SK-N-SH (cell line): ENCODE measurements around the gene ENTPD3. TPM values are rescaled to one million over a fixed set of nuclear protein-coding genes. Genes with fewer than 3 reads are reported as not detected.

Experiments
- CTCF ChIA-PET: fragments of 300-600, 350-600 bp; formaldehyde crosslinking; extraction: SDS; loops from one replicate; lab custom pipeline; 2021; lab: Yijun Ruan, JAX
- POLR2A ChIA-PET: fragments of 350-600 bp; sonication (Branson Sonifier 250); formaldehyde crosslinking; extraction: SDS; loops from one replicate; lab custom pipeline; 2020; ENCODE audit warnings: antibody characterized with exemption, inconsistent platforms; lab: Yijun Ruan, JAX
- DNase-seq: peaks from one replicate; pipeline ENCODE4 v3.0.0; 2012
- H2AFZ ChIP-seq: fragments of 200-600 bp; sonication (generic); 2 replicates; pipeline ENCODE4 v1.8.1; 2016; ENCODE audit warnings: antibody characterized with exemption, mild to moderate bottlenecking, low read depth
- H3F3A ChIP-seq: fragments of 200-600 bp; sonication (generic); replicated peaks from 2 replicates; pipeline ENCODE3; 2016; ENCODE audit warnings: antibody characterized with exemption, mild to moderate bottlenecking; ENCODE audit not compliant: insufficient read depth
- H3K27ac ChIP-seq, 2 experiments: fragments of 200-500 bp in 1 of 2; fragments of 200-600 bp in 1 of 2; sonication (Bioruptor generic) in 1 of 2; sonication (generic), shearing (Covaris generic) in 1 of 2; 2 replicates each; pipeline versions ENCODE4 v1.5.1 to v1.6.1; 2014 to 2016; ENCODE audit warnings: low read depth in 2 of 2, inconsistent platforms in 1 of 2, low read length in 1 of 2, mild to moderate bottlenecking in 1 of 2, mixed read lengths in 1 of 2
- H3K27me3 ChIP-seq: fragments of 200-600 bp; sonication (generic), shearing (Covaris generic); 2 replicates; pipeline ENCODE4 v1.6.1; 2016; ENCODE audit warnings: mixed run types; ENCODE audit not compliant: insufficient read depth
- H3K36me3 ChIP-seq, 2 experiments: fragments of 200-500 bp in 1 of 2; fragments of 200-600 bp in 1 of 2; sonication (Bioruptor generic) in 1 of 2; sonication (generic) in 1 of 2; replicated peaks in 1 of 2; 2 replicates each; pipeline versions ENCODE3 to v1.5.1; 2014 to 2016; ENCODE audit warnings: low read length in 1 of 2, mild to moderate bottlenecking in 1 of 2; ENCODE audit not compliant: insufficient read depth in 2 of 2, control insufficient read depth in 1 of 2
- H3K4me1 ChIP-seq, 2 experiments: fragments of 200-500 bp in 1 of 2; fragments of 200-600 bp in 1 of 2; sonication (Bioruptor generic) in 1 of 2; sonication (generic), shearing (Covaris generic) in 1 of 2; 2 replicates each; pipeline versions ENCODE4 v1.5.1 to v1.6.1; 2014 to 2016; ENCODE audit warnings: low read depth in 1 of 2, low read length in 1 of 2, mixed run types in 1 of 2; ENCODE audit not compliant: insufficient read depth in 2 of 2, control insufficient read depth in 1 of 2
- H3K4me2 ChIP-seq: fragments of 200-600 bp; sonication (generic), shearing (Covaris generic); 2 replicates; pipeline ENCODE4 v1.6.1; 2017; ENCODE audit warnings: mixed run types
- H3K4me3 ChIP-seq, 2 experiments: fragments of 200-500 bp in 1 of 2; fragments of 200-600 bp in 1 of 2; sonication (Bioruptor generic) in 1 of 2; sonication (generic), shearing (Covaris generic) in 1 of 2; 2 replicates each; pipeline versions ENCODE4 v1.5.1 to v1.8.1; 2014 to 2016; ENCODE audit warnings: low read depth in 2 of 2, inconsistent platforms in 1 of 2, low read length in 1 of 2, mild to moderate bottlenecking in 1 of 2, mixed read lengths in 1 of 2, moderate library complexity in 1 of 2
- H3K79me2 ChIP-seq: fragments of 200-600 bp; sonication (generic); 2 replicates; pipeline ENCODE4 v1.8.1; 2017; ENCODE audit warnings: mild to moderate bottlenecking; ENCODE audit not compliant: insufficient read depth
- H3K9ac ChIP-seq: fragments of 200-600 bp; sonication (generic); 2 replicates; pipeline ENCODE4 v1.6.1; 2017; ENCODE audit warnings: mixed run types
- H3K9me2 ChIP-seq: fragments of 200-600 bp; sonication (generic); 2 replicates; pipeline ENCODE4 v1.6.1; 2017; ENCODE audit warnings: mixed run types
- H3K9me3 ChIP-seq: fragments of 200-600 bp; sonication (generic); 2 replicates; pipeline ENCODE4 v1.6.1; 2017; ENCODE audit warnings: mixed run types, mild to moderate bottlenecking, moderate library complexity
- H4K20me1 ChIP-seq: fragments of 200-600 bp; sonication (generic); 2 replicates; pipeline ENCODE4 v1.6.1; 2017; ENCODE audit warnings: mild to moderate bottlenecking, mixed run types; ENCODE audit not compliant: insufficient read depth
- CHD2 ChIP-seq: fragments of 150-350 bp; IDR thresholded peaks from 2 replicates; pipeline ENCODE4 v1.6.1; 2018; ENCODE audit warnings: low read length; ENCODE audit not compliant: partially characterized antibody
- EP300 ChIP-seq, 2 experiments: IDR thresholded peaks; 2 replicates each; pipeline versions ENCODE4 v1.4.0 to v1.6.1; 2012; ENCODE audit warnings: borderline replicate concordance in 1 of 2, low read depth in 1 of 2, low read length in 1 of 2
- FOSL2 ChIP-seq: IDR thresholded peaks from 2 replicates; pipeline ENCODE4 v1.4.0; 2012; ENCODE audit warnings: low read depth, mild to moderate bottlenecking, moderate library complexity, borderline replicate concordance
- FOXM1 ChIP-seq: IDR thresholded peaks from 2 replicates; pipeline ENCODE4 v1.4.0; 2012; ENCODE audit warnings: low read depth, mild to moderate bottlenecking
- JUND ChIP-seq: IDR thresholded peaks from 2 replicates; pipeline ENCODE4 v1.4.0; 2012
- MAX ChIP-seq: IDR thresholded peaks from 2 replicates; pipeline ENCODE4 v1.4.0; 2012; ENCODE audit warnings: low read depth
- MEF2A ChIP-seq: IDR thresholded peaks from 2 replicates; pipeline ENCODE4 v1.4.0; 2012; ENCODE audit warnings: low read depth, borderline replicate concordance
- NFIC ChIP-seq: IDR thresholded peaks from 2 replicates; pipeline ENCODE4 v1.4.0; 2012; ENCODE audit warnings: borderline replicate concordance
- NRF1 ChIP-seq: IDR thresholded peaks from 2 replicates; pipeline ENCODE4 v1.6.1; 2012; ENCODE audit warnings: low read depth, mild to moderate bottlenecking, low read length
- REST ChIP-seq: IDR thresholded peaks from 2 replicates; pipeline ENCODE4 v1.6.1; 2012; ENCODE audit warnings: mild to moderate bottlenecking, low read depth, low read length, moderate library complexity
- TAF1 ChIP-seq: IDR thresholded peaks from 2 replicates; pipeline ENCODE4 v1.6.1; 2012; ENCODE audit warnings: low read depth, mild to moderate bottlenecking, low read length, moderate library complexity, borderline replicate concordance
- TEAD4 ChIP-seq: IDR thresholded peaks from 2 replicates; pipeline ENCODE4 v1.4.0; 2012; ENCODE audit warnings: mild to moderate bottlenecking, borderline replicate concordance; ENCODE audit not compliant: insufficient read depth
- YY1 ChIP-seq: IDR thresholded peaks from 2 replicates; pipeline ENCODE4 v1.4.0; 2012; ENCODE audit warnings: low read depth, mild to moderate bottlenecking
- WGBS: methylation state at CpG from one replicate; pipeline ENCODE4 v1.1.6; 2017; ENCODE audit warnings: low lambda C conversion rate; 5-methylcytosine and 5-hydroxymethylcytosine counted together
- polyA plus RNA-seq, 3 experiments: library from polyadenylated mRNA; depleted of rRNA; stranded (reverse); fragments of >200 nt; gene quantifications; 2 replicates each; pipeline ENCODE4 v1.2.3, GENCODE V29; 2012
- TF ChIP-seq, protein P1 (sequence below): IDR thresholded peaks from 2 replicates; pipeline ENCODE4; 2012
- TF ChIP-seq, protein P2 (sequence below): IDR thresholded peaks from 2 replicates; pipeline ENCODE4 v1.4.0; 2012; ENCODE audit warnings: low read depth, borderline replicate concordance
- TF ChIP-seq, protein P3 (sequence below): fragments of 150-350 bp; IDR thresholded peaks from 2 replicates; pipeline ENCODE4 v1.6.1; 2017; ENCODE audit warnings: antibody characterized with exemption, low read length, low read depth, borderline replicate concordance

ENTPD3 gene
- polyA plus RNA-seq, 1 of the 3 experiments (the other 2 are of a cell fraction), result 0.02 TPM

DNA sequence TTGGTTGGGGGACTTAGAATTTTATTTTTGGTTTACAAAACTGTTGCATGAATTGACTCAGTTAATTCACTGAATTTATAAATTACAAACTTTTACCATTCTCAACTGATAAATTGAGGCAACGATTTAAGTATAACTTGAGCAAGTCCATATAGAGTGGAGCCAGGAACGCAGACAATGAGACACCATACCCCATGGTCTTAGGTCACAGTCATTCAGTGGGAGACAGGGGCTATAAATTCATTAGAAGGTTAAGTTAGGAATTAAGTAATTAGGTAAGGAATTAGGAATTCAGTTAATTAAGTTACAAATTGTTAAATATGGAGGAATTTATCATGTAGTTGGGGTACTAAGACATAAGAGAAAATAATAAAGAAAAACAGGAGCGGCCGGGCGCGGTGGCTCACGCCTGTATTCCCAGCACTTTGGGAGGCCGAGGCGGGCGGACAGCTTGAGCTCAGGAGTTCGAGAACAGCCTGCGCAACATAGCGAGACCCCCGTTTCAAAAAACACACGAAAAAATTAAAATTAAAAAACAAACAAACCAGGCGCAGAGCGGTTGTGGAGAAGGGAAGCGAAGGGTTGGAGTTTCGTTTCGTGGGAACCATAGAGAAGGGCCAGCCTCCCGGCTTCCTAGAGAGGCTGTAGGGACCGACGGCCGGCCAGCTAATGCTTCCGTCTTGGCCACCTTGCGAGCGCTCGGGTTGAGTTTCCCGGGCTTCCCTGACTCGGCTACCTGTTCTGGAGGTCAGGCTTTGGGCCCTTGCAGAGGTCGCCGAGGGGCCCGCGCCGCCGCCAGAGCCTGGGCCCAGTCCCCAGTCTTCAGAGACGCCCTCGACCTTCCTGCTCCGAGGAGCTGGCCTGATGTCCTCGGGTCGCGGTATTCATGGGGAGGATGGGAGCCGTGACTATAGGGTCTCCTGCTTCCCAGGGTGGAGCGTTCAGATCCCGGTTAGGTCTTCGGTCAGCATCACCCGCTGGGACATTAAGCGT lies 89.8 kb downstream of the ENTPD3 start, which contains the start of gene ZNF619 (continued):
- TF ChIP-seq FOXM1 (0 out of 2 replicates have a peak, but pooled peaks have one; percentile 12), TAF1 (peak; percentile 58; the same call in 1 of the 2 replicates), MAX (peak; percentile 69; the same call in 1 of the 2 replicates), TEAD4 (no peak), NFIC (no peak), MEF2A (no peak), CHD2 (no peak)
- TF ChIP-seq, protein P1, sequence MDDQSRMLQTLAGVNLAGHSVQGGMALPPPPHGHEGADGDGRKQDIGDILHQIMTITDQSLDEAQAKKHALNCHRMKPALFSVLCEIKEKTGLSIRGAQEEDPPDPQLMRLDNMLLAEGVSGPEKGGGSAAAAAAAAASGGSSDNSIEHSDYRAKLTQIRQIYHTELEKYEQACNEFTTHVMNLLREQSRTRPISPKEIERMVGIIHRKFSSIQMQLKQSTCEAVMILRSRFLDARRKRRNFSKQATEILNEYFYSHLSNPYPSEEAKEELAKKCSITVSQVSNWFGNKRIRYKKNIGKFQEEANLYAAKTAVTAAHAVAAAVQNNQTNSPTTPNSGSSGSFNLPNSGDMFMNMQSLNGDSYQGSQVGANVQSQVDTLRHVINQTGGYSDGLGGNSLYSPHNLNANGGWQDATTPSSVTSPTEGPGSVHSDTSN, result no peak
- TF ChIP-seq, all 33 proteins: peak for 9

- H3K9me3 ChIP-seq, result no peaks in the 10 kb centered on the region
- no peak overlapping the region for H3K27ac ChIP-seq
- WGBS, result 71% methylated on average over 4 of the region's 4 CpGs
- H4K20me1 ChIP-seq, result no peaks in the 10 kb centered on the region
- CTCF ChIA-PET, result interaction anchor here (3.9 kb wide), 1 partner anchor 28 kb away, joined by 12 read pairs; the partner anchor contains the start of gene ZNF620
- H3K9ac ChIP-seq, result peak overlapping the region; percentile 89
- H3F3A ChIP-seq, result no peaks in the 10 kb centered on the region
- H3K9me2 ChIP-seq, result no peaks in the 10 kb centered on the region
- no peaks in the 10 kb centered on the region for H3K79me2 ChIP-seq
- TF ChIP-seq, protein P1, result no peak
- TF ChIP-seq, protein P2, sequence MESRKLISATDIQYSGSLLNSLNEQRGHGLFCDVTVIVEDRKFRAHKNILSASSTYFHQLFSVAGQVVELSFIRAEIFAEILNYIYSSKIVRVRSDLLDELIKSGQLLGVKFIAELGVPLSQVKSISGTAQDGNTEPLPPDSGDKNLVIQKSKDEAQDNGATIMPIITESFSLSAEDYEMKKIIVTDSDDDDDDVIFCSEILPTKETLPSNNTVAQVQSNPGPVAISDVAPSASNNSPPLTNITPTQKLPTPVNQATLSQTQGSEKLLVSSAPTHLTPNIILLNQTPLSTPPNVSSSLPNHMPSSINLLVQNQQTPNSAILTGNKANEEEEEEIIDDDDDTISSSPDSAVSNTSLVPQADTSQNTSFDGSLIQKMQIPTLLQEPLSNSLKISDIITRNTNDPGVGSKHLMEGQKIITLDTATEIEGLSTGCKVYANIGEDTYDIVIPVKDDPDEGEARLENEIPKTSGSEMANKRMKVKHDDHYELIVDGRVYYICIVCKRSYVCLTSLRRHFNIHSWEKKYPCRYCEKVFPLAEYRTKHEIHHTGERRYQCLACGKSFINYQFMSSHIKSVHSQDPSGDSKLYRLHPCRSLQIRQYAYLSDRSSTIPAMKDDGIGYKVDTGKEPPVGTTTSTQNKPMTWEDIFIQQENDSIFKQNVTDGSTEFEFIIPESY, result no peak
- no peak for TF ChIP-seq TEAD4
- no peak for TF ChIP-seq FOSL2
- no peak for TF ChIP-seq EP300 (IDR thresholded peaks at IDR 0.05; ENCODE audit: borderline replicate concordance in 1 of 2, low read depth in 1 of 2, low read length in 1 of 2)
- no peak for TF ChIP-seq JUND
- no peak for TF ChIP-seq CHD2
- TF ChIP-seq MEF2A, result no peak
- no peak for TF ChIP-seq NFIC
- TF ChIP-seq, protein P3, sequence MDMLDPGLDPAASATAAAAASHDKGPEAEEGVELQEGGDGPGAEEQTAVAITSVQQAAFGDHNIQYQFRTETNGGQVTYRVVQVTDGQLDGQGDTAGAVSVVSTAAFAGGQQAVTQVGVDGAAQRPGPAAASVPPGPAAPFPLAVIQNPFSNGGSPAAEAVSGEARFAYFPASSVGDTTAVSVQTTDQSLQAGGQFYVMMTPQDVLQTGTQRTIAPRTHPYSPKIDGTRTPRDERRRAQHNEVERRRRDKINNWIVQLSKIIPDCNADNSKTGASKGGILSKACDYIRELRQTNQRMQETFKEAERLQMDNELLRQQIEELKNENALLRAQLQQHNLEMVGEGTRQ, result no peak
- TF ChIP-seq NRF1, result no peak
- TF ChIP-seq YY1, result no peak
- no peak for TF ChIP-seq REST
- TF ChIP-seq, all 33 proteins: peak for 0
- H3K4me3 ChIP-seq, result peak overlapping the region; percentile 81 to 95
- POLR2A ChIA-PET, result interaction anchor here (1.2 to 2.7 kb wide), 4 partner anchors 20 to 47 kb away, joined by 3 to 19 read pairs (median 10); partner anchors contain the start of genes RPL14, ZNF620 and ZNF621
- peaks cover 0 to 19% of the 10 kb centered on the region in 2 experiments for H3K36me3 ChIP-seq
- H2AFZ ChIP-seq, result peak overlapping the region; percentile 100
- peak; percentile 34 for DNase-seq
- H3K4me1 ChIP-seq, result peaks cover 4 to 6% of the 10 kb centered on the region in 2 experiments; a peak in 2 of 4 replicates
- no peaks in the 10 kb centered on the region for H3K27me3 ChIP-seq
- peak overlapping the region; percentile 86 for H3K4me2 ChIP-seq
These were observed 90.7 kb downstream of the ENTPD3 start for GRCh38 chr3:40477666-40478065.
